HG02759 (cell line): ENCODE measurements around the gene UBASH3B.
A peak's percentile ranks its signal among the peaks of the same experiment; 100 is the strongest.

Experiments
- ATAC-seq: cut with Tn5 transposase; IDR thresholded peaks from one replicate; pipeline ENCODE4 v1.9.1; 2021; ENCODE audit warnings: mild to moderate bottlenecking, moderate library complexity; ENCODE audit not compliant: unreplicated experiment

The UBASH3B gene

GRCh38 chr11:122781378-122782195 is 126.1 kb downstream of the UBASH3B start:
- ATAC-seq = peak; percentile 62

GRCh38 chr11:122782222-122782621 is 126.7 kb downstream of the UBASH3B start:
- ATAC-seq = no peak

- no peak for ATAC-seq
Observed at GRCh38 chr11:122784325-122784955, 128.9 kb downstream of the UBASH3B start.

- ATAC-seq = no peak
Observed at GRCh38 chr11:122785031-122785541, 129.6 kb downstream of the UBASH3B start.

GRCh38 chr11:122786896-122787295 is 131.4 kb downstream of the UBASH3B start:
- no peak for ATAC-seq

GRCh38 chr11:122788781-122789535 is 133.4 kb downstream of the UBASH3B start:
- ATAC-seq = no peak

- ATAC-seq = no peak
Observed at GRCh38 chr11:122789907-122790306, 134.4 kb downstream of the UBASH3B start.

GRCh38 chr11:122791411-122791810 is 135.9 kb downstream of the UBASH3B start:
- no peak for ATAC-seq

- no peak for ATAC-seq
Observed at GRCh38 chr11:122791836-122792235, 136.3 kb downstream of the UBASH3B start.

GRCh38 chr11:122793515-122793914 is 138.0 kb downstream of the UBASH3B start:
- no peak for ATAC-seq

GRCh38 chr11:122795307-122795706 is 139.8 kb downstream of the UBASH3B start:
- no peak for ATAC-seq

GRCh38 chr11:122796128-122796717 is 140.7 kb downstream of the UBASH3B start:
- peak; percentile 76 for ATAC-seq

- ATAC-seq = no peak
Observed at GRCh38 chr11:122797651-122798050, 142.1 kb downstream of the UBASH3B start.

GRCh38 chr11:122799406-122800105 is 144.0 kb downstream of the UBASH3B start:
- no peak for ATAC-seq

GRCh38 chr11:122802876-122803275 is 147.4 kb downstream of the UBASH3B start:
- no peak for ATAC-seq

GRCh38 chr11:122803306-122803705 is 147.8 kb downstream of the UBASH3B start:
- ATAC-seq = no peak

- no peak for ATAC-seq
Observed at GRCh38 chr11:122803716-122804115, 148.2 kb downstream of the UBASH3B start.

GRCh38 chr11:122804161-122804560 is 148.6 kb downstream of the UBASH3B start:
- ATAC-seq = no peak

GRCh38 chr11:122804796-122805195 is 149.3 kb downstream of the UBASH3B start:
- no peak for ATAC-seq

- ATAC-seq = no peak
Observed at GRCh38 chr11:122807731-122808477, 152.4 kb downstream of the UBASH3B start.
